GM12878 (cell line): ENCODE data around the gene YBEY. TPM values are rescaled to one million over a fixed set of nuclear protein-coding genes. Genes with fewer than 3 reads are reported as not detected.

ENCODE experiments used
- ATAC-seq: fragments of 200-7000 bp; cut with Tn5 transposase; 3 replicates; pipeline ENCODE4 v1.9.1; 2020; ENCODE audit warnings: mild to moderate bottlenecking, moderate library complexity
- BruUV-seq: library from RNA; stranded (reverse); fragments of 400-500 nt; replicated peaks from 2 replicates; lab custom pipeline; 2021; lab: Mats Ljungman, UMichigan
- CTCF ChIA-PET: fragments of 300-600 bp; sonication (Branson Sonifier 250); formaldehyde crosslinking; extraction: SDS; loops from one replicate; lab custom pipeline; 2021; ENCODE audit warnings: inconsistent platforms; lab: Yijun Ruan, JAX
- POLR2A ChIA-PET: fragments of 350-600 bp; formaldehyde crosslinking; extraction: SDS; loops from one replicate; lab custom pipeline; 2021; ENCODE audit warnings: inconsistent platforms; lab: Charles Lee
- RAD21 ChIA-PET: fragments of 300-600 bp; sonication (Branson Sonifier 250); formaldehyde crosslinking; loops from one replicate; lab custom pipeline; 2023; ENCODE audit warnings: antibody characterized with exemption; ENCODE audit not compliant: unreplicated experiment; lab: Charles Lee
- SMC1A ChIA-PET: fragments of 300-600 bp; sonication (Branson Sonifier 250); formaldehyde crosslinking; loops from one replicate; lab custom pipeline; 2023; ENCODE audit not compliant: unreplicated experiment, uncharacterized antibody; lab: Charles Lee
- DNase-seq: peaks from one replicate; pipeline ENCODE4 v3.0.0-alpha.2; 2011; ENCODE audit warnings: low read depth, low spot score
- FAIRE-seq: peaks from 3 replicates; lab custom pipeline; 2011; peaks lifted over from hg19 to GRCh38; lab: Jason Lieb, UNC
- H2AFZ ChIP-seq: 2 replicates; pipeline ENCODE4 v1.6.0; 2011; ENCODE audit warnings: low read depth, low read length, control low read depth; ENCODE audit not compliant: control insufficient read depth
- H3K27ac ChIP-seq: 2 replicates; pipeline ENCODE4 v1.5.1; 2011; ENCODE audit warnings: control low read depth; ENCODE audit not compliant: control insufficient read depth, insufficient read depth
- H3K27me3 ChIP-seq, 2 experiments: replicated peaks in 1 of 2; 2 replicates each; pipeline versions ENCODE4 v1.6.0 to v1.6.1; 2011; ENCODE audit warnings: low read length in 1 of 2; ENCODE audit not compliant: control insufficient read depth in 2 of 2, insufficient read depth in 2 of 2
- H3K36me3 ChIP-seq, 2 experiments: 2 replicates each; pipeline ENCODE4 v1.5.1; 2011; ENCODE audit warnings: low read length in 1 of 2; ENCODE audit not compliant: control insufficient read depth in 2 of 2, insufficient read depth in 2 of 2
- H3K4me1 ChIP-seq: 2 replicates; pipeline ENCODE4 v1.6.1; 2011; ENCODE audit warnings: mild to moderate bottlenecking, low read length, moderate library complexity, mixed read lengths; ENCODE audit not compliant: control insufficient read depth, insufficient read depth
- H3K4me2 ChIP-seq: 2 replicates; pipeline ENCODE4 v1.6.0; 2011; ENCODE audit warnings: control low read depth; ENCODE audit not compliant: control insufficient read depth, insufficient read depth
- H3K4me3 ChIP-seq: fragments of 200-600 bp; sonication (generic); 2 replicates; pipeline ENCODE4 v1.5.1; 2016
- H3K79me2 ChIP-seq: 2 replicates; pipeline ENCODE4 v1.6.0; 2011; ENCODE audit warnings: low read length; ENCODE audit not compliant: control insufficient read depth, insufficient read depth
- H3K9ac ChIP-seq: 2 replicates; pipeline ENCODE4 v1.8.0; 2011; ENCODE audit warnings: low read length, control low read depth, mixed read lengths; ENCODE audit not compliant: control insufficient read depth, insufficient read depth
- H3K9me3 ChIP-seq: replicated peaks from 3 replicates; pipeline ENCODE4 v1.5.1; 2011; ENCODE audit warnings: mild to moderate bottlenecking, low read length; ENCODE audit not compliant: control insufficient read depth, insufficient read depth
- H4K20me1 ChIP-seq: 2 replicates; pipeline ENCODE4 v1.6.0; 2011; ENCODE audit not compliant: control insufficient read depth, insufficient read depth
- ATF7 ChIP-seq: fragments of 450-650 bp; IDR thresholded peaks from 2 replicates; pipeline ENCODE4 v1.6.1; 2016; ENCODE audit warnings: low read depth, mild to moderate bottlenecking
- CBFB ChIP-seq: IDR thresholded peaks from 2 replicates; pipeline ENCODE4 v1.6.1; 2016; ENCODE audit warnings: antibody characterized with exemption, low read depth
- CBX5 ChIP-seq: sonication (generic); IDR thresholded peaks from 2 replicates; pipeline ENCODE4 v1.6.1; 2016; ENCODE audit warnings: low read depth, moderate library complexity, mild to moderate bottlenecking, inconsistent platforms
- FOS ChIP-seq: IDR thresholded peaks from 3 replicates; pipeline ENCODE4 v1.6.1; 2011; ENCODE audit warnings: borderline replicate concordance; ENCODE audit not compliant: insufficient read length; ENCODE audit errors: extremely low read depth
- PAX5 ChIP-seq: IDR thresholded peaks from 2 replicates; pipeline ENCODE4 v1.6.1; 2011; ENCODE audit warnings: low read depth, low read length, borderline replicate concordance
- PML ChIP-seq: IDR thresholded peaks from 2 replicates; pipeline ENCODE4 v1.6.1; 2012; ENCODE audit warnings: low read length, inconsistent platforms
- RAD21 ChIP-seq: IDR thresholded peaks from 2 replicates; pipeline ENCODE4 v1.6.1; 2011; ENCODE audit warnings: mild to moderate bottlenecking, low read depth, low read length, moderate library complexity; ENCODE audit not compliant: insufficient read depth
- RAD51 ChIP-seq: fragments of 450-650 bp; IDR thresholded peaks from 2 replicates; pipeline ENCODE4 v1.6.1; 2016; ENCODE audit warnings: moderate library complexity, mild to moderate bottlenecking, inconsistent platforms
- RUNX3 ChIP-seq: IDR thresholded peaks from 2 replicates; pipeline ENCODE4 v1.6.1; 2012; ENCODE audit warnings: low read length, inconsistent platforms
- SIX5 ChIP-seq: IDR thresholded peaks from 2 replicates; pipeline ENCODE4 v1.6.1; 2011; ENCODE audit warnings: mild to moderate bottlenecking, low read depth, low read length, moderate library complexity; ENCODE audit not compliant: severe bottlenecking
- SP1 ChIP-seq: IDR thresholded peaks from one replicate; pipeline ENCODE4 v1.6.1; 2011; ENCODE audit warnings: low read depth, low read length
- SREBF2 ChIP-seq: IDR thresholded peaks from 2 replicates; pipeline ENCODE4 v1.6.1; 2012; ENCODE audit warnings: mild to moderate bottlenecking, low read length
- SUPT20H ChIP-seq: IDR thresholded peaks from 2 replicates; pipeline ENCODE4 v1.6.1; 2011; ENCODE audit warnings: low read depth, mild to moderate bottlenecking, low read length, moderate library complexity, borderline replicate concordance; ENCODE audit not compliant: control insufficient read depth
- WGBS: methylation state at CpG from one replicate; pipeline ENCODE4 v1.1.6; 2016; ENCODE audit warnings: low lambda C conversion rate; ENCODE audit not compliant: insufficient replicate concordance, insufficient coverage; ENCODE audit errors: missing lambda C conversion rate; 5-methylcytosine and 5-hydroxymethylcytosine counted together
- in situ Hi-C: fragments of 300-500 bp; cut with MboI; formaldehyde crosslinking; loops from 9 replicates; pipeline ENCODE4 v1.14.3; 2018; ENCODE audit warnings: mixed read lengths
- intact Hi-C: fragments of 100-400 bp; cut with micrococcal nuclease; formaldehyde crosslinking; loops from one replicate; pipeline ENCODE4 v1.14.2; 2022; ENCODE audit not compliant: unreplicated experiment
- polyA plus RNA-seq, 11 experiments: library from polyadenylated mRNA; depleted of rRNA in 4 of 11; unstranded in 6 of 11; stranded (reverse) in 5 of 11; fragments of >200 nt; fragmentation: Nextera tagmentation in 4 of 11; fragmentation: Illumina TruSeq in 1 of 11; extraction: Ambion mirVana in 4 of 11; extraction: Trizol in 1 of 11; gene quantifications; 1 replicate in 1 of 11; 2 replicates in 10 of 11; pipeline versions ENCODE4 v1.2.1 to v1.2.3, GENCODE V29; 2011 to 2016; ENCODE audit warnings: inconsistent platforms in 2 of 11, missing spikeins in 2 of 11, low read depth in 1 of 11
- total RNA-seq, 4 experiments: library from RNA; depleted of rRNA in 3 of 4; stranded (reverse); fragments of >200 nt in 3 of 4; fragmentation: Illumina TruSeq in 1 of 4; extraction: Trizol in 1 of 4; gene quantifications; 2 replicates each; pipeline versions ENCODE4 v1.2.1 to v1.2.3, GENCODE V29; 2013 to 2021
- TF ChIP-seq, protein P1 (sequence below): fragments of 450-650 bp; IDR thresholded peaks from 2 replicates; pipeline ENCODE4 v1.6.1; 2017; ENCODE audit warnings: mild to moderate bottlenecking, low read depth, inconsistent platforms; ENCODE audit not compliant: poor library complexity, severe bottlenecking
- TF ChIP-seq, protein P2 (sequence below): IDR thresholded peaks from 2 replicates; pipeline ENCODE4 v1.6.1; 2011; ENCODE audit warnings: borderline replicate concordance, low read depth, mild to moderate bottlenecking, moderate library complexity, mixed read lengths, low read length; ENCODE audit not compliant: insufficient read depth; ENCODE audit errors: extremely low read length
- TF ChIP-seq, protein P3 (sequence below): fragments of 450-650 bp; IDR thresholded peaks from 2 replicates; pipeline ENCODE4 v1.6.1; 2016; ENCODE audit warnings: mild to moderate bottlenecking
- TF ChIP-seq, protein P4 (sequence below): IDR thresholded peaks from 2 replicates; pipeline ENCODE4 v1.6.1; 2011; ENCODE audit warnings: borderline replicate concordance, low read depth, mild to moderate bottlenecking, moderate library complexity, low read length; ENCODE audit not compliant: insufficient read depth, poor library complexity, severe bottlenecking

YBEY gene
- total and polyA plus RNA-seq, 10 of the 15 experiments (the other 5 are each of a cell fraction or from before 2014, with no cell fraction given): 6.5 to 31.4 (median 18.5) TPM

DNA sequence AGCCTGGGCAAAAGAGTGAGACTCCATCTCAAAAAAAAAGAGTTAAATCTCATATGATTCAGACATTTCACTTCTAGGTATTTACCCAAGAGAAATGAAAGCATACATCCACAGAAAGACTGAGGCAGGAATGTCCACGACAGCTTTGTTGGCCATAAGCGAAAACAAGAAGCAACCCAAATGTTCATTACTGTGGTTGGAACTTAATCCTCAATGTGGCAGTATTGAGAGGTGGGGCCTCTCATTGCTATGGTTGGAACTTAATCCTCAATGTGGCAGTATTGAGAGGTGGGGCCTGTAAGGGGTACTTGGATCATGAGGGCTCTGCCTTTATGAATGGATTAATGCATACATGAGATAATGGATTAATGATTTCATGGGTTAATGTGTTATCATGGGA lies 22.3 kb downstream of the YBEY start:
- intact Hi-C loops: no loop called here
- CTCF ChIA-PET: no interaction called here
- no peak for TF ChIP-seq SP1
- TF ChIP-seq, protein P1, sequence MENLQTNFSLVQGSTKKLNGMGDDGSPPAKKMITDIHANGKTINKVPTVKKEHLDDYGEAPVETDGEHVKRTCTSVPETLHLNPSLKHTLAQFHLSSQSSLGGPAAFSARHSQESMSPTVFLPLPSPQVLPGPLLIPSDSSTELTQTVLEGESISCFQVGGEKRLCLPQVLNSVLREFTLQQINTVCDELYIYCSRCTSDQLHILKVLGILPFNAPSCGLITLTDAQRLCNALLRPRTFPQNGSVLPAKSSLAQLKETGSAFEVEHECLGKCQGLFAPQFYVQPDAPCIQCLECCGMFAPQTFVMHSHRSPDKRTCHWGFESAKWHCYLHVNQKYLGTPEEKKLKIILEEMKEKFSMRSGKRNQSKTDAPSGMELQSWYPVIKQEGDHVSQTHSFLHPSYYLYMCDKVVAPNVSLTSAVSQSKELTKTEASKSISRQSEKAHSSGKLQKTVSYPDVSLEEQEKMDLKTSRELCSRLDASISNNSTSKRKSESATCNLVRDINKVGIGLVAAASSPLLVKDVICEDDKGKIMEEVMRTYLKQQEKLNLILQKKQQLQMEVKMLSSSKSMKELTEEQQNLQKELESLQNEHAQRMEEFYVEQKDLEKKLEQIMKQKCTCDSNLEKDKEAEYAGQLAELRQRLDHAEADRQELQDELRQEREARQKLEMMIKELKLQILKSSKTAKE: no peak
- no peak for TF ChIP-seq CBFB
- no peak for TF ChIP-seq FOS
- TF ChIP-seq CBX5: no peak
- no peak for TF ChIP-seq RAD21
- TF ChIP-seq RUNX3: no peak
- TF ChIP-seq PAX5: no peak
- no peak for TF ChIP-seq SREBF2
- TF ChIP-seq, protein P2, sequence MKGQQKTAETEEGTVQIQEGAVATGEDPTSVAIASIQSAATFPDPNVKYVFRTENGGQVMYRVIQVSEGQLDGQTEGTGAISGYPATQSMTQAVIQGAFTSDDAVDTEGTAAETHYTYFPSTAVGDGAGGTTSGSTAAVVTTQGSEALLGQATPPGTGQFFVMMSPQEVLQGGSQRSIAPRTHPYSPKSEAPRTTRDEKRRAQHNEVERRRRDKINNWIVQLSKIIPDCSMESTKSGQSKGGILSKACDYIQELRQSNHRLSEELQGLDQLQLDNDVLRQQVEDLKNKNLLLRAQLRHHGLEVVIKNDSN: no peak
- TF ChIP-seq, protein P3, sequence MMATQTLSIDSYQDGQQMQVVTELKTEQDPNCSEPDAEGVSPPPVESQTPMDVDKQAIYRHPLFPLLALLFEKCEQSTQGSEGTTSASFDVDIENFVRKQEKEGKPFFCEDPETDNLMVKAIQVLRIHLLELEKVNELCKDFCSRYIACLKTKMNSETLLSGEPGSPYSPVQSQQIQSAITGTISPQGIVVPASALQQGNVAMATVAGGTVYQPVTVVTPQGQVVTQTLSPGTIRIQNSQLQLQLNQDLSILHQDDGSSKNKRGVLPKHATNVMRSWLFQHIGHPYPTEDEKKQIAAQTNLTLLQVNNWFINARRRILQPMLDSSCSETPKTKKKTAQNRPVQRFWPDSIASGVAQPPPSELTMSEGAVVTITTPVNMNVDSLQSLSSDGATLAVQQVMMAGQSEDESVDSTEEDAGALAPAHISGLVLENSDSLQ: no peak
- TF ChIP-seq SIX5: no peak
- TF ChIP-seq RAD51: no peak
- no peak for TF ChIP-seq ATF7
- TF ChIP-seq, protein P4, sequence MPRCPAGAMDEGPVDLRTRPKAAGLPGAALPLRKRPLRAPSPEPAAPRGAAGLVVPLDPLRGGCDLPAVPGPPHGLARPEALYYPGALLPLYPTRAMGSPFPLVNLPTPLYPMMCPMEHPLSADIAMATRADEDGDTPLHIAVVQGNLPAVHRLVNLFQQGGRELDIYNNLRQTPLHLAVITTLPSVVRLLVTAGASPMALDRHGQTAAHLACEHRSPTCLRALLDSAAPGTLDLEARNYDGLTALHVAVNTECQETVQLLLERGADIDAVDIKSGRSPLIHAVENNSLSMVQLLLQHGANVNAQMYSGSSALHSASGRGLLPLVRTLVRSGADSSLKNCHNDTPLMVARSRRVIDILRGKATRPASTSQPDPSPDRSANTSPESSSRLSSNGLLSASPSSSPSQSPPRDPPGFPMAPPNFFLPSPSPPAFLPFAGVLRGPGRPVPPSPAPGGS: no peak
- TF ChIP-seq PML: no peak
- TF ChIP-seq SUPT20H: no peak

More for the DNA sequence above, 22.3 kb downstream of the YBEY start:
- ChIA-PET RAD21 (no interaction called here), SMC1A (no interaction called here), POLR2A (no interaction called here)
- WGBS: 89% methylated on average over 2 of the region's 2 CpGs
- Histone ChIP-seq H3K4me1 (no peaks in the 10 kb centered on the region), H3K9me3 (no peaks in the 10 kb centered on the region), H4K20me1 (no peaks in the 10 kb centered on the region), H3K9ac (no peak overlapping the region), H3K27me3 (no peaks in the 10 kb centered on the region), H3K4me3 (no peak overlapping the region), H3K27ac (no peak overlapping the region), H2AFZ (no peak overlapping the region), H3K79me2 (no peaks in the 10 kb centered on the region), H3K36me3 (peaks cover 0 to 2% of the 10 kb centered on the region in 2 experiments; a peak in 3 of 4 replicates), H3K4me2 (no peak overlapping the region)
- ATAC-seq (no peak), FAIRE-seq (no peak), DNase-seq (no peak)
- no TSS peak for BruUV-seq
- in situ Hi-C loops: no loop called here
